OCI-M2 (cell line): ENCODE data around the gene CNTN5.

ENCODE experiments used
- DNase-seq: peaks from one replicate; lab custom pipeline; 2025; ENCODE audit not compliant: unreplicated experiment; lab: John Stamatoyannopoulos, UW

The CNTN5 gene

GRCh38 chr11:100011697-100012096 is 990.9 kb downstream of the CNTN5 start:
- DNase-seq = no peak

DNA sequence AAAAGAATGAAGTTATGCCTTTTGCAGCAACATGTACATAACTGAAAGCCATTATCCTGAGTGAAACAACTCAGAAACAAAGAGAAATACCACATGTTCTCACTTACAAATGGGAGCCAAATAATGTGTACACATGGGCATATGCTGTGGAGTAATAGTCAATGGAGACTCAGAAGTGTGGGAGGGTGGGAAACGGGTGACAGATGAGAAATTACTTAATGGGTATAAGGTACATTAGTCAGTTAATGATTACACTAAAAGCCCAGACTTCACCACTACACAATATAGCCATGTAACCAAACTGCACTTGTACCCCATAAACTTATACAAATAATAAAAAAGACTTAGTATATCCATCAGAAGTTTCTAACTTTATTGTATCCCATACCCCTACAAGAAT is 992.3 kb downstream of the CNTN5 start:
- DNase-seq = no peak

GRCh38 chr11:100031973-100032372 is 1011.2 kb downstream of the CNTN5 start:
- DNase-seq = no peak

GRCh38 chr11:100061006-100061405 is 1040.3 kb downstream of the CNTN5 start:
- no peak for DNase-seq

DNA sequence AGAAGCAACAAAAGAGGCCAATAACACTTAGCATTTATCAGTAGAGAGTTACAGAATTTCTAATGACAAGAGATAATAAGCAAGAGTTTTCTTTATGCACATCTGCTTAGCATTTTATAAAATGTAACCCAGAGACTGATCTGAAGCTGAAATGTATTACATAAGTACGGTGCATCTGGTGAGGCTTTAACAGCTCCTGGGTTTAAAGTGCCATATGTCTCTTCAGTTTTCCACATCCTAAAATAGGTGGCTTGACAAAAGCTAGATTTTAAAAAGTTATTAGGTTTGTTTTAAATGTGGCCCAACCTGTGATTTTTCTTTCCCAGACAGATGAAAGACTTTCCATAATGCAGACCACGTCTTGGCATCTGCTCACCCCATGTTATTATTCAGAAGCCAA is 1045.7 kb downstream of the CNTN5 start:
- DNase-seq = no peak

- no peak for DNase-seq
These were observed 1047.4 kb downstream of the CNTN5 start for GRCh38 chr11:100068116-100068515.

DNA sequence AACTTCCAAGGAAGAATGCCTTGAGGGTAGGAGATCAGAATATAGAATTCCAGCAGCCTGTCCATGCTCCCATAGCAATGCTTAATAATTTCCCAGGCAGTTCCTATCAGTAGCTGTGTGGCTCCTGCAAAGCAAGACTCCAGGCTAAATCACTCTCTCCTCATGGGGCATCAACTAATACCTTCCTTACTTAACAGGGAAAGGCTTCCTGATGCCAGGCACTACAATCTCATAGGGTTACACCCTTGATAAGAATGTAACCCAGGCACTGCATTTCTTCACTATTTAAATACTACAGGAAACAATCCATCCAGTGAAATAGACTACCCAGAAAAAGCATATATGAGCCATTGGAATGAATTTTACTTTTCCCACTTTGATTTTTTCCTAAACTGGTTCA is 1051.4 kb downstream of the CNTN5 start:
- DNase-seq = no peak

- no peak for DNase-seq
These were observed 1059.6 kb downstream of the CNTN5 start for GRCh38 chr11:100080381-100080780.

DNA sequence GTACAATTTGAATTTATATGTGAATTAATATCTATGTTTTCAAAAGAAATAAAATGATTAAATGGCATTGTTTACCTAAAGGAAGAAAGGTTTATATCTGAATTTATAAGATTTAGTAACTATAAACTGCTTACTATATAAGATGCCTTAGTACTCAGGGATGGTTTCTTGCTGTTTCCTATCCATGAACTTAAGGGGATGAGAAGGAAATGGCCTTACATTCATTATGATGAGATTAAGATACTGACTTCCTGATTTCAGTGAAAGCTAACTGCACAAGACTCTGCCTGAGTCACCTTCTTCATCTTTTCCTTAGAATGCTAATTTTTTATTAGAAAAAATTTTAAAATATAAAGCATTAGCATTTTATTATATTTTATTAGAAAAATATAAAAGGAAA is 1060.1 kb downstream of the CNTN5 start:
- no peak for DNase-seq

- no peak for DNase-seq
These were observed 1072.9 kb downstream of the CNTN5 start for GRCh38 chr11:100093698-100094097.

GRCh38 chr11:100094121-100094865 is 1073.5 kb downstream of the CNTN5 start:
- no peak for DNase-seq

GRCh38 chr11:100095809-100096208 is 1075.1 kb downstream of the CNTN5 start:
- DNase-seq = no peak

DNA sequence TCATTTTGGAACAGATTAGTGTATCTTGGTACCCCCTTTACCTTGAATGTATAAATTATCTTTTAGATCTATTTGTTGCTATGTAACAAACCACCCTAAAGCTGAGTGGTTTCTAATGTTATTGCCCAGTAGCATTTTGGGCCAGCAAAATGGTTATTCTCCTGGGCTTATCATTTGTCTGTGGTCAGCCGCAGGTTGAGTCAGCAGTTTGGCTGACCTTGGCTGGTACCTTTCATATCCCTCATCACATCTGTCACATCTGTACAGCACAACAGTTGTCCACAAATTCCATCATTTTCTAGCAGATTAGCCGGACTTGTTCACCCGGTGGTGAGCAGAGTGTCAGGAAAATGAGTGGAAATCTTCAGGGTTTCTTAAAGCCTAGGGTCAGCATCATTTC is 1077.8 kb downstream of the CNTN5 start:
- DNase-seq = no peak

GRCh38 chr11:100105255-100105981 is 1084.7 kb downstream of the CNTN5 start:
- DNase-seq = no peak

- no peak for DNase-seq
These were observed 1085.2 kb downstream of the CNTN5 start for GRCh38 chr11:100105982-100106358.

- no peak for DNase-seq
These were observed 1098.4 kb downstream of the CNTN5 start for GRCh38 chr11:100119176-100119575.

DNA sequence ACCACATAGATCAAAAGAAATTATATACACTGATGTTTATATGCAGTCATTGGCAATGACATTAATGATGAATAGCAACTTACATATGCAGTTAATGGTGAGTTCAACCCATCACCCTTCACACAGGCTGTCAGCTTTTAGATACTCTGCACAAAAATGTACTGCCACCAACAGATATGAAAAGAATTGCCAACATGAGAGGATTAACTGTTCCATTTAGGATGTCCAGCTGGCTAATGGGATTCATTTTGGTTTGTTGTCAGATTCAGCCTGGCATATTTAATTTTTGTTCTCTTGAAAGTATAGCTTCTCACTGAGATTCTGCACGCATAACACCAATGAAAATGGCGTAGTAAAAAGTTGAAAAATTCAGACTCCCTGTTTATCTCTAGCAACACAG is 1112.4 kb downstream of the CNTN5 start:
- no peak for DNase-seq

GRCh38 chr11:100141201-100141600 is 1120.5 kb downstream of the CNTN5 start:
- no peak for DNase-seq

GRCh38 chr11:100151944-100152343 is 1131.2 kb downstream of the CNTN5 start:
- DNase-seq = no peak

DNA sequence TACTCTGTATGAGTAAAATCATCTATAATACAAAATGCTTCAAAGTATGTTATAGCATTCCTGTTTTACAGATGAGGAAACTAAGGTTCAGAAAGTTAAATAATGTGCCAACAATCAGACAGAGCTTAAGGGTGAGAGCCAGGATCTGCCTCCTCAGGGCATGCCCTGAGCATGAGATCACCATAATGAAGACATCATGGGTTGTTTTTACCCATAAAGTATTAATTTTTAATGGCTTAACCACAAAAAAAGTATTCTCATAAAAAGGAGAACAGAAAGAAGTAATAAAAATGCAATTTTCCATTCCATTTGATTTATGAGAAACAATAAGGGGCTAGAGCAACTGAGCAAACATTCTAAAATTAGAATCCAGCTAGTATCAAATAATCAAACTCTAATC is 1132.0 kb downstream of the CNTN5 start:
- no peak for DNase-seq

- DNase-seq = no peak
These were observed 1142.7 kb downstream of the CNTN5 start for GRCh38 chr11:100163471-100163870.

- no peak for DNase-seq
These were observed 1154.1 kb downstream of the CNTN5 start for GRCh38 chr11:100174881-100175280.

DNA sequence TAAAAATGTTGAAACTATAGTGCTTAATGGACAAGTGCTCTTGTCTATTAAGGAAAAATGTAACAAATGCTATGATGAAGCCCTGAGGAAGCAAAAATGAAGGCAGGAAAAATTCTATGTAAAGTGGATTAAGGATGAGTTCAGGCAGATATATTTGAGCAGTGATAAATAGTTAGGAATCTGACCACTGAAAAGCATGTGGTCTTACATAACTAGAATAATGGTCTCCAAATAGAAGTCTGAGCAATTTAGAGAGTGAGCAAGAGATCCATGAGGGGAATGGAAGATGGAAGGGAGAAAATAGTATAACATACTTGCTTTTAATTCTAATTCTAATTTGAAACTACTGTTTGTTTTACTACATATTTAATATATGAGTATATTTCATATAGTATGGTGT is 1155.7 kb downstream of the CNTN5 start:
- no peak for DNase-seq
